Naive thymus-derived CD8-positive, alpha-beta T cell (primary cell): Measurements from ENCODE around the gene JDP2. TPM values are rescaled to one million over a fixed set of nuclear protein-coding genes. Genes with fewer than 3 reads are reported as not detected.
A peak's percentile ranks its signal among the peaks of the same experiment; 100 is the strongest.

Experiments
- ATAC-seq, 2 donors: fragments of 150-1000 bp; cut with Tn5 transposase in 1 of 2; sonication (Bioruptor Pico), chemical (Tn5 transposase) in 1 of 2; 1 replicate in 1 of 2; 2 replicates in 1 of 2; pipeline ENCODE4 v1.10.0; 2021; ENCODE audit warnings: mild to moderate bottlenecking in 2 of 2, moderate library complexity in 2 of 2
- POLR2A ChIA-PET: fragments of 350-600 bp; sonication (Branson Sonifier 250); formaldehyde crosslinking; loops from one replicate; lab custom pipeline; 2021; ENCODE audit warnings: antibody characterized with exemption; lab: Charles Lee
- DNase-seq, 10 donors: peaks; one replicate each; pipeline versions ENCODE4 v3.0.0 to v3.0.0-alpha.2; 2020 to 2022
- H3K27ac Mint-ChIP-seq, 10 donors: one replicate each; pipeline ENCODE4 v1.8.0; 2020 to 2022; ENCODE audit warnings: mild to moderate bottlenecking in 10 of 10, mixed read lengths in 10 of 10, moderate library complexity in 4 of 10, inconsistent platforms in 1 of 10
- H3K27me3 Mint-ChIP-seq, 5 donors: one replicate each; pipeline ENCODE4 v1.8.0; 2021 to 2022; ENCODE audit warnings: mixed read lengths in 5 of 5
- H3K36me3 Mint-ChIP-seq, 3 donors: one replicate each; pipeline ENCODE4 v1.8.0; 2020 to 2022; ENCODE audit warnings: mixed read lengths in 3 of 3, mild to moderate bottlenecking in 2 of 3, inconsistent platforms in 1 of 3
- H3K4me1 Mint-ChIP-seq, 4 donors: one replicate each; pipeline ENCODE4 v1.8.0; 2021 to 2022; ENCODE audit warnings: mixed read lengths in 4 of 4
- H3K4me3 Mint-ChIP-seq, 10 donors: one replicate each; pipeline ENCODE4 v1.8.0; 2020 to 2022; ENCODE audit warnings: mild to moderate bottlenecking in 10 of 10, mixed read lengths in 10 of 10, moderate library complexity in 6 of 10, inconsistent platforms in 1 of 10
- H3K9me3 Mint-ChIP-seq, 9 donors: one replicate each; pipeline ENCODE4 v1.8.0; 2020 to 2022; ENCODE audit warnings: mixed read lengths in 9 of 9, mild to moderate bottlenecking in 3 of 9, inconsistent platforms in 1 of 9, moderate library complexity in 1 of 9
- polyA plus RNA-seq, 3 donors: library from polyadenylated mRNA; unstranded; fragments of 300-500 nt; fragmentation: Illumina TruSeq; gene quantifications; one replicate each; pipeline ENCODE4 v1.2.3, GENCODE V29; 2021
- total RNA-seq, 8 experiments: library from RNA in 2 of 8; stranded (reverse) in 2 of 8; gene quantifications; one replicate each; pipeline ENCODE4 v1.2.3 and lab custom pipeline; 2021 to 2026

JDP2 gene
- total and polyA plus RNA-seq, 5 experiments from 2014 or later, result 0.75 to 1.0 TPM; not detected in 3

GRCh38 chr14:75454963-75455546, 27.2 kb downstream of the JDP2 start:
- Mint-ChIP-seq H3K27ac (no peak overlapping the region), H3K27me3 (peaks cover 0 to 14% (median 4%) of the 10 kb centered on the region in 5 donors), H3K4me1 (peaks cover 0 to 11% (median 4%) of the 10 kb centered on the region in 4 donors), H3K36me3 (no peaks in the 10 kb centered on the region), H3K9me3 (no peaks in the 10 kb centered on the region), H3K4me3 (no peak overlapping the region)
- POLR2A ChIA-PET, result no interaction called here
- no peak for ATAC-seq
- DNase-seq, result no peak

GRCh38 chr14:75456069-75456996, 28.5 kb downstream of the JDP2 start:
- Mint-ChIP-seq H3K4me3 (no peak overlapping the region), H3K9me3 (no peaks in the 10 kb centered on the region), H3K27me3 (peaks cover 0 to 3% (median 0%) of the 10 kb centered on the region in 5 donors), H3K36me3 (no peaks in the 10 kb centered on the region), H3K4me1 (peaks cover 0 to 11% (median 4%) of the 10 kb centered on the region in 4 donors), H3K27ac (no peak overlapping the region)
- ATAC-seq (no peak), DNase-seq (no peak)
- POLR2A ChIA-PET, result no interaction called here

GRCh38 chr14:75456997-75457335, 29.1 kb downstream of the JDP2 start:
- no peaks in the 10 kb centered on the region for H3K36me3 Mint-ChIP-seq
- H3K27me3 Mint-ChIP-seq, result no peaks in the 10 kb centered on the region
- POLR2A ChIA-PET, result no interaction called here
- H3K4me3 Mint-ChIP-seq, result no peak overlapping the region
- ATAC-seq, result no peak
- no peaks in the 10 kb centered on the region for H3K9me3 Mint-ChIP-seq
- no peak for DNase-seq
- H3K27ac Mint-ChIP-seq, result no peak overlapping the region
- peaks cover 0 to 11% (median 3%) of the 10 kb centered on the region in 4 donors for H3K4me1 Mint-ChIP-seq

- ATAC-seq, result no peak
- DNase-seq, result no peak
- Mint-ChIP-seq H3K36me3 (no peaks in the 10 kb centered on the region), H3K27me3 (no peaks in the 10 kb centered on the region), H3K27ac (no peak overlapping the region), H3K4me3 (no peak overlapping the region), H3K4me1 (peaks cover 0 to 11% (median 3%) of the 10 kb centered on the region in 4 donors), H3K9me3 (no peaks in the 10 kb centered on the region)
- POLR2A ChIA-PET, result no interaction called here
These were observed 29.9 kb downstream of the JDP2 start for GRCh38 chr14:75457648-75458165.

- Mint-ChIP-seq H3K4me3 (no peak overlapping the region), H3K4me1 (peaks cover 0 to 11% (median 3%) of the 10 kb centered on the region in 4 donors), H3K27ac (peak overlapping the region in 1 of 10 donors; percentile 69), H3K9me3 (no peaks in the 10 kb centered on the region), H3K36me3 (no peaks in the 10 kb centered on the region), H3K27me3 (no peaks in the 10 kb centered on the region)
- no peak for DNase-seq
- no peak for ATAC-seq
- POLR2A ChIA-PET, result no interaction called here
These were observed 30.5 kb downstream of the JDP2 start for GRCh38 chr14:75458305-75458704.

GRCh38 chr14:75459099-75459741, 31.4 kb downstream of the JDP2 start:
- Mint-ChIP-seq H3K27me3 (no peaks in the 10 kb centered on the region), H3K27ac (no peak overlapping the region), H3K9me3 (no peaks in the 10 kb centered on the region), H3K4me3 (no peak overlapping the region), H3K36me3 (no peaks in the 10 kb centered on the region), H3K4me1 (peaks cover 0 to 9% (median 3%) of the 10 kb centered on the region in 4 donors)
- POLR2A ChIA-PET, result no interaction called here
- ATAC-seq, result no peak
- DNase-seq, result no peak

- Mint-ChIP-seq H3K4me1 (peaks cover 0 to 9% (median 3%) of the 10 kb centered on the region in 4 donors), H3K27me3 (no peaks in the 10 kb centered on the region), H3K36me3 (no peaks in the 10 kb centered on the region), H3K4me3 (no peak overlapping the region), H3K27ac (no peak overlapping the region), H3K9me3 (no peaks in the 10 kb centered on the region)
- DNase-seq, result no peak
- no peak for ATAC-seq
- POLR2A ChIA-PET, result no interaction called here
These were observed 32.0 kb downstream of the JDP2 start for GRCh38 chr14:75459791-75460190.

GRCh38 chr14:75460394-75460793, 32.6 kb downstream of the JDP2 start:
- H3K36me3 Mint-ChIP-seq, result no peaks in the 10 kb centered on the region
- POLR2A ChIA-PET, result no interaction called here
- H3K4me3 Mint-ChIP-seq, result no peak overlapping the region
- H3K27me3 Mint-ChIP-seq, result no peaks in the 10 kb centered on the region
- no peaks in the 10 kb centered on the region for H3K9me3 Mint-ChIP-seq
- H3K4me1 Mint-ChIP-seq, result peaks cover 0 to 9% (median 3%) of the 10 kb centered on the region in 4 donors
- DNase-seq, result no peak
- ATAC-seq, result no peak
- H3K27ac Mint-ChIP-seq, result no peak overlapping the region

- H3K27ac Mint-ChIP-seq, result no peak overlapping the region
- no peaks in the 10 kb centered on the region for H3K36me3 Mint-ChIP-seq
- no peaks in the 10 kb centered on the region for H3K27me3 Mint-ChIP-seq
- H3K9me3 Mint-ChIP-seq, result no peaks in the 10 kb centered on the region
- POLR2A ChIA-PET, result no interaction called here
- peaks cover 0 to 9% (median 3%) of the 10 kb centered on the region in 4 donors for H3K4me1 Mint-ChIP-seq
- no peak overlapping the region for H3K4me3 Mint-ChIP-seq
- DNase-seq (no peak), ATAC-seq (no peak)
These were observed 33.5 kb downstream of the JDP2 start for GRCh38 chr14:75461303-75461702.

- no peaks in the 10 kb centered on the region for H3K9me3 Mint-ChIP-seq
- no peak for ATAC-seq
- POLR2A ChIA-PET, result no interaction called here
- H3K27ac Mint-ChIP-seq, result peak overlapping the region in 1 of 10 donors; percentile 32
- H3K4me3 Mint-ChIP-seq, result no peak overlapping the region
- no peak for DNase-seq
- H3K36me3 Mint-ChIP-seq, result no peaks in the 10 kb centered on the region
- peaks cover 0 to 15% (median 3%) of the 10 kb centered on the region in 4 donors for H3K4me1 Mint-ChIP-seq
- H3K27me3 Mint-ChIP-seq, result no peaks in the 10 kb centered on the region
These were observed 34.0 kb downstream of the JDP2 start for GRCh38 chr14:75461755-75462349.

- H3K9me3 Mint-ChIP-seq, result no peaks in the 10 kb centered on the region
- H3K27me3 Mint-ChIP-seq, result no peaks in the 10 kb centered on the region
- no peak overlapping the region for H3K27ac Mint-ChIP-seq
- no peaks in the 10 kb centered on the region for H3K36me3 Mint-ChIP-seq
- POLR2A ChIA-PET, result no interaction called here
- no peak overlapping the region for H3K4me3 Mint-ChIP-seq
- no peak for ATAC-seq
- DNase-seq, result no peak
- peaks cover 0 to 9% (median 0%) of the 10 kb centered on the region in 4 donors for H3K4me1 Mint-ChIP-seq
These were observed 36.8 kb downstream of the JDP2 start for GRCh38 chr14:75464626-75465025.

- Mint-ChIP-seq H3K9me3 (no peaks in the 10 kb centered on the region), H3K4me3 (no peak overlapping the region), H3K4me1 (peaks cover 0 to 21% (median 0%) of the 10 kb centered on the region in 4 donors), H3K27ac (no peak overlapping the region), H3K27me3 (peaks cover 0 to 1% (median 0%) of the 10 kb centered on the region in 5 donors), H3K36me3 (no peaks in the 10 kb centered on the region)
- ATAC-seq, result no peak
- no peak for DNase-seq
- POLR2A ChIA-PET, result no interaction called here
These were observed 39.9 kb downstream of the JDP2 start for GRCh38 chr14:75467763-75468162.
